ENCODE data around the gene DDX20.

DNA sequence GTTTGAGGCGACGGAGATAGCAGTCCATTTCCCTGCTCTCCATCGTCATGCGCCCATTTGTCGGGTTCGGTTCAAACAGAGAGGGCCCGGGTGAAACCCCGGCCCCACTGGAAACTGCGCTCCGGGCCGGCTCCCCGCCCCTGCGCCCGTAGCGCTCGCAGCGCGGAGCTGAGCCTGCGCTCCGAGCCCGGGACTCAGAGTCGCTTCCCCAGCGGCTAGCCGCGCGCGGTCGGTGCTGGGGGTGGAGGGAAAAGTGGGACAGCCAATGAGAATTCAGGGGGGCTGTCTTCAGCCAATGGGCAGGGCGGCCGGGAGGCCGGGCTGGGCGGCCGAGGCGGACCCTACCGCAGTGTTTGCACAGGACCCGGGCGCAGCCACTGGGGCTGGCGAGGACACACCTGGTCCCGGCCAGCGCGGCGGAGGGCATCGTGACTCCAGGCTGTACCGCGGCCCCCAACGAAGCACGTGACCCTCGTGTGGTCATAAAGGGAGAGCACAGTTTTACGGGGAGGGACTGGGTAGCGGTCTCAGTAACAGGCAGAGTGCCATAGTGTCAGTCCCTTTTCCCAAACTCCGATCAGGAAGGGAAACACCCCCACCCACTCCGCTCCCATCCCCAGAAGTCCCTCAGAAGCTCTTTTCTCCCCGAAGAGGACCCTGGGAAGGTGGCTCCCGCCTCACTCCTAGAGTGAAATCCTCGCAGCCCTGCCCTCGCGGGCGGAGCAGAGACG lies 16.3 kb upstream of the DDX20 start, which contains the start of gene INKA2:
- TF ChIP-seq, protein P1, sequence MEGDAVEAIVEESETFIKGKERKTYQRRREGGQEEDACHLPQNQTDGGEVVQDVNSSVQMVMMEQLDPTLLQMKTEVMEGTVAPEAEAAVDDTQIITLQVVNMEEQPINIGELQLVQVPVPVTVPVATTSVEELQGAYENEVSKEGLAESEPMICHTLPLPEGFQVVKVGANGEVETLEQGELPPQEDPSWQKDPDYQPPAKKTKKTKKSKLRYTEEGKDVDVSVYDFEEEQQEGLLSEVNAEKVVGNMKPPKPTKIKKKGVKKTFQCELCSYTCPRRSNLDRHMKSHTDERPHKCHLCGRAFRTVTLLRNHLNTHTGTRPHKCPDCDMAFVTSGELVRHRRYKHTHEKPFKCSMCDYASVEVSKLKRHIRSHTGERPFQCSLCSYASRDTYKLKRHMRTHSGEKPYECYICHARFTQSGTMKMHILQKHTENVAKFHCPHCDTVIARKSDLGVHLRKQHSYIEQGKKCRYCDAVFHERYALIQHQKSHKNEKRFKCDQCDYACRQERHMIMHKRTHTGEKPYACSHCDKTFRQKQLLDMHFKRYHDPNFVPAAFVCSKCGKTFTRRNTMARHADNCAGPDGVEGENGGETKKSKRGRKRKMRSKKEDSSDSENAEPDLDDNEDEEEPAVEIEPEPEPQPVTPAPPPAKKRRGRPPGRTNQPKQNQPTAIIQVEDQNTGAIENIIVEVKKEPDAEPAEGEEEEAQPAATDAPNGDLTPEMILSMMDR (IDR thresholded peaks at IDR 0.05; ENCODE audit: extremely low read depth in 1 of 2, insufficient read depth in 1 of 2, low read depth in 1 of 2, low read length in 2 of 2): no peak
- TF ChIP-seq POLR2A (IDR thresholded peaks at IDR 0.05; ENCODE audit: low read depth, low read length) (no peak), POLR2AphosphoS5 (IDR thresholded peaks at IDR 0.05; ENCODE audit: insufficient read depth, low read depth, low read length) (no peak), EZH2 (IDR thresholded peaks at IDR 0.05; ENCODE audit: borderline replicate concordance, low read depth, low read length, severe bottlenecking) (no peak)

Measured in endothelial cell of umbilical vein (primary cell).